GM21786 (cell line): ENCODE data around the gene ABHD16B.

Experiments used
- ATAC-seq: cut with Tn5 transposase; IDR thresholded peaks from one replicate; pipeline ENCODE4 v1.9.1; 2021; ENCODE audit not compliant: unreplicated experiment

ABHD16B gene

GRCh38 chr20:63894358-63895201 lies 33.3 kb downstream of the ABHD16B start, which contains the start of gene DNAJC5:
Gene DNAJC5, plus strand, starts transcription at chr20:63895126. Its CDS starts 33,220 bp downstream, at chr20:63928346.
- ATAC-seq, result peak; percentile 78

- no peak for ATAC-seq
These were observed 34.1 kb downstream of the ABHD16B start for GRCh38 chr20:63895202-63895951.

GRCh38 chr20:63895952-63896263 lies 34.6 kb downstream of the ABHD16B start:
- no peak for ATAC-seq

GRCh38 chr20:63896264-63897105 lies 35.2 kb downstream of the ABHD16B start:
- ATAC-seq, result no peak

- ATAC-seq, result no peak
These were observed 36.8 kb downstream of the ABHD16B start for GRCh38 chr20:63897978-63898561.

GRCh38 chr20:63898882-63899558 lies 37.7 kb downstream of the ABHD16B start:
- ATAC-seq, result no peak

- no peak for ATAC-seq
These were observed 39.1 kb downstream of the ABHD16B start for GRCh38 chr20:63900413-63900812.

GRCh38 chr20:63903796-63904561 lies 42.7 kb downstream of the ABHD16B start:
- no peak for ATAC-seq

- no peak for ATAC-seq
These were observed 46.8 kb downstream of the ABHD16B start for GRCh38 chr20:63908008-63908682.

GRCh38 chr20:63911176-63911575 lies 49.9 kb downstream of the ABHD16B start:
- ATAC-seq, result no peak
